Activated B cell treated with CpG ODN at 0.5 μM for 24 hours (primary cell): ENCODE measurements around the gene TMBIM6. TPM values are rescaled to one million over a fixed set of nuclear protein-coding genes. Genes with fewer than 3 reads are reported as not detected.
A peak's percentile ranks its signal among the peaks of the same experiment; 100 is the strongest.

Experiments
- ATAC-seq: fragments of 200-7000 bp; cut with Tn5 transposase; one replicate; pipeline ENCODE4 v1.10.0; 2021; ENCODE audit warnings: low read depth, mild to moderate bottlenecking, moderate library complexity
- CTCF ChIA-PET: fragments of 350-600 bp; sonication (Branson Sonifier 250); formaldehyde crosslinking; loops from one replicate; lab custom pipeline; 2021; ENCODE audit warnings: antibody characterized with exemption; lab: Charles Lee
- POLR2A ChIA-PET: fragments of 350-600 bp; sonication (Branson Sonifier 250); formaldehyde crosslinking; loops from one replicate; lab custom pipeline; 2021; ENCODE audit warnings: antibody characterized with exemption; lab: Charles Lee
- DNase-seq: peaks from one replicate; pipeline ENCODE4 v3.0.0; 2022
- H3K27ac Mint-ChIP-seq: one replicate; pipeline ENCODE4 v1.8.0; 2020; ENCODE audit warnings: mixed read lengths
- H3K27me3 Mint-ChIP-seq: one replicate; pipeline ENCODE4 v1.8.0; 2021; ENCODE audit warnings: mixed read lengths
- H3K36me3 Mint-ChIP-seq: one replicate; pipeline ENCODE4 v1.8.0; 2021; ENCODE audit warnings: low read depth, mixed read lengths
- H3K4me1 Mint-ChIP-seq: one replicate; pipeline ENCODE4 v1.8.0; 2021; ENCODE audit warnings: mixed read lengths
- H3K4me3 Mint-ChIP-seq: one replicate; pipeline ENCODE4 v1.8.0; 2020; ENCODE audit warnings: mild to moderate bottlenecking, mixed read lengths
- H3K9me3 Mint-ChIP-seq: one replicate; pipeline ENCODE4 v1.8.0; 2020; ENCODE audit warnings: mixed read lengths
- intact Hi-C: fragments of 100-400 bp; cut with micrococcal nuclease; formaldehyde crosslinking; loops from one replicate; pipeline ENCODE4 v1.15.1; 2024
- total RNA-seq: library from RNA; stranded (reverse); gene quantifications from 2 replicates; pipeline ENCODE4 v1.2.3, GENCODE V29; 2022
- TF ChIP-seq, protein P1 (sequence below): fragments of 200-600 bp; IDR thresholded peaks from one replicate; pipeline ENCODE4 v1.8.0; 2022; ENCODE audit warnings: antibody characterized with exemption, mild to moderate bottlenecking

TMBIM6 gene
- total RNA-seq, 1 donor from 2014 or later, result 366 TPM

DNA sequence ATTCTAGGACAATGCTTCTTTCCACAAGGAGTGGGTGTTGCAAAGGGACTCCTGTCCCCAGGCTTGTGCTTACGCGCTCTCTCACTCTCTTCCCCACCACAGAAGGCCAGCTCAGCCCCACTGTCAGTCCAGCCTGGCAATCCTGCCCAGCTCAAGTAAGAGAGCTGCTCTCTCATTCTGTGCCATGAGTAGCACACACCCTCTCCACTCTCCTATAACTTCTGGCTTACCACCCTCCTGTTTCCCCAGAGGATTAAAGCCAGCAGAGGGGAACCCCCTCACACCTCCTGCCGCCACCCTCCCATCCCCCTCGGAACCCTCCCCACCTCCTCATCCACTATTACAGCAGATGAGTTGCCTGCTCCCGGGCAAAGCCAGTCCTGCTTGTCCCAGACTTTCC is 69.8 kb downstream of the TMBIM6 start:
- TF ChIP-seq, protein P1, sequence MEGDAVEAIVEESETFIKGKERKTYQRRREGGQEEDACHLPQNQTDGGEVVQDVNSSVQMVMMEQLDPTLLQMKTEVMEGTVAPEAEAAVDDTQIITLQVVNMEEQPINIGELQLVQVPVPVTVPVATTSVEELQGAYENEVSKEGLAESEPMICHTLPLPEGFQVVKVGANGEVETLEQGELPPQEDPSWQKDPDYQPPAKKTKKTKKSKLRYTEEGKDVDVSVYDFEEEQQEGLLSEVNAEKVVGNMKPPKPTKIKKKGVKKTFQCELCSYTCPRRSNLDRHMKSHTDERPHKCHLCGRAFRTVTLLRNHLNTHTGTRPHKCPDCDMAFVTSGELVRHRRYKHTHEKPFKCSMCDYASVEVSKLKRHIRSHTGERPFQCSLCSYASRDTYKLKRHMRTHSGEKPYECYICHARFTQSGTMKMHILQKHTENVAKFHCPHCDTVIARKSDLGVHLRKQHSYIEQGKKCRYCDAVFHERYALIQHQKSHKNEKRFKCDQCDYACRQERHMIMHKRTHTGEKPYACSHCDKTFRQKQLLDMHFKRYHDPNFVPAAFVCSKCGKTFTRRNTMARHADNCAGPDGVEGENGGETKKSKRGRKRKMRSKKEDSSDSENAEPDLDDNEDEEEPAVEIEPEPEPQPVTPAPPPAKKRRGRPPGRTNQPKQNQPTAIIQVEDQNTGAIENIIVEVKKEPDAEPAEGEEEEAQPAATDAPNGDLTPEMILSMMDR, result no peak
- peaks cover 4% of the 10 kb centered on the region for H3K36me3 Mint-ChIP-seq
- ChIA-PET CTCF (no interaction called here), POLR2A (interaction anchor here (0.6 to 1.6 kb wide), 2 partner anchors 70 to 658 kb away, joined by 4 to 7 read pairs; partner anchors contain the start of gene TMBIM6)
- H3K27ac Mint-ChIP-seq, result no peak overlapping the region
- H3K4me1 Mint-ChIP-seq, result peaks cover 22% of the 10 kb centered on the region
- ATAC-seq, result no peak
- H3K27me3 Mint-ChIP-seq, result no peaks in the 10 kb centered on the region
- no peaks in the 10 kb centered on the region for H3K9me3 Mint-ChIP-seq
- intact Hi-C loops, result no loop called here
- DNase-seq, result no peak
- no peak overlapping the region for H3K4me3 Mint-ChIP-seq

DNA sequence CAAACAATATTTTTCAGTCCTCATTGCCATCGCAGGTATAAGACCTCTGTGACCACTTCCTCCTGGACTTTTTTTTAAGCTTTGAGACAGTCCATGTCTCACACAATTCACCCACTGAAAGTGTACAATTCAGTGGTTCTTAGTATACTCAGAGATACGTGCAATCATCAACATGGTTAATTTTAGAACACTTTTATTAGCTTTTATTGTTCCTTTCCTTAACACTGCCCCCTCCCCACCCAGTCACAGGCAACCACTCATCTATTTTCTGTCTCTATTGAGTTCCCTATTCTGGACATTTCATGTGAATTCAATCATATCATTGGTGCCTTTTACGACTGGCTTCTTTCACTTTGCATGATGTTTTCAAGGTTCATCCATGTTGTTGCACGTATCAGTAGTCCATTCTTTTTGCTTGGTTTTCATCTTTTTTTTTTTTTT is 70.6 kb downstream of the TMBIM6 start:
- no peak overlapping the region for H3K4me3 Mint-ChIP-seq
- H3K36me3 Mint-ChIP-seq, result peaks cover 5% of the 10 kb centered on the region
- TF ChIP-seq, protein P1, result no peak
- peak overlapping the region; percentile 10 for H3K27ac Mint-ChIP-seq
- H3K4me1 Mint-ChIP-seq, result peaks cover 22% of the 10 kb centered on the region
- intact Hi-C loops, result no loop called here
- no peaks in the 10 kb centered on the region for H3K27me3 Mint-ChIP-seq
- CTCF ChIA-PET, result interaction anchor here (1.0 kb wide), 1 partner anchor 34 kb away, joined by 3 read pairs; no protein-coding TSS in a partner anchor
- ATAC-seq, result peak; percentile 42
- POLR2A ChIA-PET, result interaction anchor here (1.1 to 1.6 kb wide), 2 partner anchors 27 to 70 kb away, joined by 3 to 4 read pairs; partner anchors contain the start of gene TMBIM6
- H3K9me3 Mint-ChIP-seq, result no peaks in the 10 kb centered on the region
- no peak for DNase-seq

DNA sequence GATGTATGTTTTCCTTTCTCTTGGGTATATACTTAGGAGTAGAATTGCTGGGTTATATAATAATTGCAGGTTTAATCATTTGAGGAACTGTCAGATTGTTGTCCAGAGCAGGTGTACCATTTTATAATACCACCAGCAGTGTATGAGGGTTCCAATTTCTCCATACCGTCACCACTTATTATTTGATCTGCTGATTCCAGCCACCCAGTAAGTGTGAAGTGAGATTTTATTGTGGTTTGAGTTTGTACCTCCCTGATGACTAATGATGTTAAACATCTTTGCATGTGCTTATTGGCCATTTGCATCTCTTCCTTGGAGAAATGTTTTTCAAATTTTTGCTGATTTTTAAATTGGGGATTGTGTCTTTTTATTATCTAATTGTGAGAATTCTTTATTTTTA is 71.8 kb downstream of the TMBIM6 start:
- Mint-ChIP-seq H3K27me3 (no peaks in the 10 kb centered on the region), H3K36me3 (peaks cover 5% of the 10 kb centered on the region), H3K4me1 (peaks cover 22% of the 10 kb centered on the region), H3K4me3 (no peak overlapping the region), H3K27ac (no peak overlapping the region), H3K9me3 (no peaks in the 10 kb centered on the region)
- DNase-seq, result no peak
- ChIA-PET POLR2A (no interaction called here), CTCF (interaction anchor here (1.0 kb wide), 1 partner anchor 35 kb away, joined by 3 read pairs; no protein-coding TSS in a partner anchor)
- intact Hi-C loops, result no loop called here
- TF ChIP-seq, protein P1, result no peak
- ATAC-seq, result no peak

Other genes starting within 250 kb of the TMBIM6 start
- 0.27 and 0.44 TPM in 2 replicates for gene KCNH3, start 202.5 kb upstream of the TMBIM6 start, total RNA-seq
- gene MCRS1, start 173.4 kb upstream of the TMBIM6 start, total RNA-seq, result 82.2 and 84.2 TPM in 2 replicates
- 0.93 and 1.5 TPM in 2 replicates for gene FAM186B, start 135.9 kb upstream of the TMBIM6 start, total RNA-seq
- 16.4 and 23.4 TPM in 2 replicates for gene PRPF40B, start 118.0 kb upstream of the TMBIM6 start, total RNA-seq
- gene FMNL3, start 34.2 kb upstream of the TMBIM6 start, total RNA-seq, result 74.7 and 84.3 TPM in 2 replicates
- 7.2 and 9.1 TPM in 2 replicates for gene NCKAP5L, start 86.9 kb downstream of the TMBIM6 start, total RNA-seq
- gene BCDIN3D, start 101.5 kb downstream of the TMBIM6 start, total RNA-seq, result 10.4 and 12.0 TPM in 2 replicates
- not detected in 2 replicates for gene FAIM2, start 162.3 kb downstream of the TMBIM6 start, total RNA-seq
- not detected in 2 replicates for gene AQP2, start 209.2 kb downstream of the TMBIM6 start, total RNA-seq
- not detected in 2 replicates for gene AQP5, start 220.3 kb downstream of the TMBIM6 start, total RNA-seq
- not detected in 2 replicates for gene AQP6, start 231.4 kb downstream of the TMBIM6 start, total RNA-seq